SU-DHL-6 (cell line): Measurements from ENCODE around the gene IQSEC2.

ENCODE experiments used
- H2AFZ ChIP-seq: fragments of 200-600 bp; sonication (generic); 2 replicates; pipeline ENCODE4 v1.6.1; 2014; ENCODE audit warnings: low read depth, mild to moderate bottlenecking, moderate library complexity, mixed read lengths, antibody characterized with exemption, low read length; ENCODE audit not compliant: severe bottlenecking
- H3F3A ChIP-seq: fragments of 200-600 bp; shearing (Covaris generic); 2 replicates; pipeline ENCODE4 v1.6.0; 2016; ENCODE audit warnings: antibody characterized with exemption, mild to moderate bottlenecking; ENCODE audit not compliant: insufficient read depth
- H3K27ac ChIP-seq: fragments of 200-600 bp; sonication (generic); 2 replicates; pipeline ENCODE4 v1.5.1; 2016; ENCODE audit warnings: low read depth, mild to moderate bottlenecking, low read length, moderate library complexity, mixed read lengths
- H3K27me3 ChIP-seq: fragments of 200-600 bp; sonication (generic), shearing (Covaris generic); 2 replicates; pipeline ENCODE4 v1.6.0; 2014; ENCODE audit warnings: mild to moderate bottlenecking, low read length
- H3K36me3 ChIP-seq: fragments of 200-600 bp; sonication (generic); 2 replicates; pipeline ENCODE4 v1.6.1; 2014; ENCODE audit warnings: mild to moderate bottlenecking, low read length, mixed read lengths
- H3K4me2 ChIP-seq: fragments of 300-600, 200-600 bp; shearing (Covaris generic), sonication (generic); 2 replicates; pipeline ENCODE4 v1.6.0; 2014; ENCODE audit warnings: low read length, low read depth, mild to moderate bottlenecking; ENCODE audit not compliant: poor library complexity, severe bottlenecking
- H3K4me3 ChIP-seq: fragments of 200-600 bp; sonication (generic); 2 replicates; pipeline ENCODE4 v1.5.1; 2014; ENCODE audit warnings: antibody characterized with exemption, low read length, mild to moderate bottlenecking, mixed read lengths; ENCODE audit not compliant: insufficient read depth, poor library complexity, severe bottlenecking
- H3K79me2 ChIP-seq: fragments of 200-600 bp; sonication (generic); 2 replicates; pipeline ENCODE4 v1.6.1; 2014; ENCODE audit warnings: mild to moderate bottlenecking, low read length, moderate library complexity; ENCODE audit not compliant: insufficient read depth
- H3K9ac ChIP-seq: fragments of 200-600 bp; sonication (generic); 2 replicates; pipeline ENCODE4 v1.7.0; 2014; ENCODE audit warnings: mild to moderate bottlenecking, low read length
- H3K9me2 ChIP-seq: fragments of 200-600 bp; sonication (generic); replicated peaks from 2 replicates; pipeline ENCODE4 v1.6.1; 2014; ENCODE audit warnings: low read length; ENCODE audit not compliant: insufficient read depth
- H3K9me3 ChIP-seq: fragments of 200-600 bp; sonication (generic); 2 replicates; pipeline ENCODE4 v1.6.1; 2014; ENCODE audit warnings: low read length, mixed read lengths; ENCODE audit not compliant: insufficient read depth
- H4K20me1 ChIP-seq: fragments of 200-600 bp; sonication (generic); 2 replicates; pipeline ENCODE4 v1.6.1; 2014; ENCODE audit warnings: low read depth, mild to moderate bottlenecking, antibody characterized with exemption, low read length, moderate library complexity, mixed read lengths
- CTCF ChIP-seq: fragments of 200-600 bp; sonication (generic); IDR thresholded peaks from one replicate; pipeline ENCODE4 v1.5.1; 2017; ENCODE audit warnings: antibody characterized with exemption, mild to moderate bottlenecking, low read length, moderate library complexity; ENCODE audit not compliant: insufficient read depth, poor library complexity, severe bottlenecking
- EZH2phosphoT487 ChIP-seq: fragments of 200-600 bp; sonication (generic), shearing (Covaris generic); conservative IDR thresholded peaks from 2 replicates; pipeline ENCODE4 v1.6.1; 2018; ENCODE audit warnings: mild to moderate bottlenecking, antibody characterized with exemption, low read length, moderate library complexity, mixed read lengths

IQSEC2 gene

GRCh38 chrX:53263597-53264094 is 17.7 kb downstream of the IQSEC2 start:
- H3K27me3 ChIP-seq, result no peaks in the 10 kb centered on the region
- no peak overlapping the region for H3K27ac ChIP-seq
- no peaks in the 10 kb centered on the region for H3K9me2 ChIP-seq
- no peak for TF ChIP-seq EZH2phosphoT487
- no peak for TF ChIP-seq CTCF
- H3K79me2 ChIP-seq, result no peaks in the 10 kb centered on the region
- no peaks in the 10 kb centered on the region for H3F3A ChIP-seq
- no peak overlapping the region for H3K4me2 ChIP-seq
- H3K9ac ChIP-seq, result no peak overlapping the region
- no peak overlapping the region for H3K4me3 ChIP-seq
- H4K20me1 ChIP-seq, result no peaks in the 10 kb centered on the region
- H3K36me3 ChIP-seq, result no peaks in the 10 kb centered on the region
- H2AFZ ChIP-seq, result no peak overlapping the region
- H3K9me3 ChIP-seq, result no peaks in the 10 kb centered on the region

GRCh38 chrX:53262918-53263394 is 18.4 kb downstream of the IQSEC2 start:
- H3K27me3 ChIP-seq, result no peaks in the 10 kb centered on the region
- H4K20me1 ChIP-seq, result no peaks in the 10 kb centered on the region
- no peak overlapping the region for H3K4me2 ChIP-seq
- H3K79me2 ChIP-seq, result no peaks in the 10 kb centered on the region
- no peaks in the 10 kb centered on the region for H3F3A ChIP-seq
- TF ChIP-seq EZH2phosphoT487, result no peak
- TF ChIP-seq CTCF, result no peak
- H2AFZ ChIP-seq, result no peak overlapping the region
- H3K27ac ChIP-seq, result no peak overlapping the region
- H3K9me3 ChIP-seq, result no peaks in the 10 kb centered on the region
- no peak overlapping the region for H3K4me3 ChIP-seq
- H3K9me2 ChIP-seq, result no peaks in the 10 kb centered on the region
- H3K9ac ChIP-seq, result no peak overlapping the region
- H3K36me3 ChIP-seq, result no peaks in the 10 kb centered on the region

- H3K27me3 ChIP-seq, result no peaks in the 10 kb centered on the region
- H3K36me3 ChIP-seq, result no peaks in the 10 kb centered on the region
- no peaks in the 10 kb centered on the region for H3K79me2 ChIP-seq
- no peaks in the 10 kb centered on the region for H3K9me3 ChIP-seq
- no peaks in the 10 kb centered on the region for H3K9me2 ChIP-seq
- H4K20me1 ChIP-seq, result no peaks in the 10 kb centered on the region
- H3K4me2 ChIP-seq, result no peak overlapping the region
- no peak overlapping the region for H3K4me3 ChIP-seq
- no peak overlapping the region for H3K9ac ChIP-seq
- TF ChIP-seq CTCF (no peak), EZH2phosphoT487 (no peak)
- no peak overlapping the region for H2AFZ ChIP-seq
- no peaks in the 10 kb centered on the region for H3F3A ChIP-seq
- H3K27ac ChIP-seq, result no peak overlapping the region
Observed at GRCh38 chrX:53262189-53262917, 19.0 kb downstream of the IQSEC2 start.
